Epithelial cell of proximal tubule (primary cell): ENCODE measurements around the gene SLX9. TPM values are rescaled to one million over a fixed set of nuclear protein-coding genes. Genes with fewer than 3 reads are reported as not detected.

ENCODE experiments used
- DNase-seq: peaks from one replicate; pipeline ENCODE4 v3.0.0-alpha.2; 2011; ENCODE audit warnings: low read depth
- H3K4me3 ChIP-seq: 2 replicates; pipeline ENCODE4 v1.5.1; 2011; ENCODE audit warnings: low read depth, mild to moderate bottlenecking, low read length
- CTCF ChIP-seq: conservative IDR thresholded peaks from 2 replicates; pipeline ENCODE4 v1.5.1; 2012; ENCODE audit warnings: low read depth, mild to moderate bottlenecking, low read length
- total RNA-seq: library from RNA; depleted of rRNA; stranded (reverse); fragments of >200 nt; gene quantifications from 2 replicates; pipeline ENCODE4 v1.2.3, GENCODE V29; 2015

SLX9 gene
- total RNA-seq, 1 donor from 2014 or later, result 52.1 TPM

GRCh38 chr21:44929242-44929798 is 10.5 kb upstream of the SLX9 start:
- no peak for DNase-seq
- H3K4me3 ChIP-seq, result no peak overlapping the region
- no peak for TF ChIP-seq CTCF

- TF ChIP-seq CTCF, result no peak
- H3K4me3 ChIP-seq, result no peak overlapping the region
Measured at GRCh38 chr21:44929799-44930542, 9.9 kb upstream of the SLX9 start.

GRCh38 chr21:44930543-44930981 is 9.3 kb upstream of the SLX9 start:
- H3K4me3 ChIP-seq, result no peak overlapping the region
- TF ChIP-seq CTCF, result no peak
- DNase-seq, result no peak

More at GRCh38 chr21:44929799-44930542, 9.9 kb upstream of the SLX9 start:
- no peak for DNase-seq

- no peak for TF ChIP-seq CTCF
- no peak for DNase-seq
- no peak overlapping the region for H3K4me3 ChIP-seq
Measured at GRCh38 chr21:44931137-44931500, 8.7 kb upstream of the SLX9 start.

GRCh38 chr21:44931501-44932407 is 8.1 kb upstream of the SLX9 start:
- H3K4me3 ChIP-seq, result peak overlapping the region; percentile 49
- DNase-seq, result no peak
- no peak for TF ChIP-seq CTCF

- peak; percentile 52 for TF ChIP-seq CTCF
- no peak for DNase-seq
- peak overlapping the region; percentile 49 for H3K4me3 ChIP-seq
Measured at GRCh38 chr21:44932408-44933181, 7.2 kb upstream of the SLX9 start.
